ENCODE measurements around the gene FKBP11.

The FKBP11 gene

DNA sequence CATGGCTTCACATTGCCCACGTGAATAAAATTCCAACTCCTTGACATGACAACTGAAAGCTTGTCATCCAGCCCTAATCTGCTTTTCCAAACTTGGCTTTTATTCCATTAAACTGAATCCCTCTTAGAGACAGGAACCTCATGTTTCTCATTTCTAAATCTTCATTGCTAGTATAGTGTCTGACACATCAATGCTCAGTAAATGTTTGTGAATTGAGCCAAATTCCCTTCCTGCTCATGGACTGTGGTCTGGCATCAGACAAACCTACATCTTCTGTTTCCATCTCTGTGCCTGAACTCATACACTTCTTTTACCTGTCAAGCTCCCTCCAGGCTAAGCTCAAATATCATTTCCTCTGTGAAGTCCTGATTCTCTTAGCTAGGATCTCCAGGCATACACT lies 4.3 kb upstream of the FKBP11 start:
- Histone ChIP-seq H3F3A (ENCODE audit: low read depth) (no peaks in the 10 kb centered on the region), H2AFZ (ENCODE audit: low read length) (no peak overlapping the region), H3K4me1 (ENCODE audit: insufficient read depth, low read length, poor library complexity, severe bottlenecking) (no peaks in the 10 kb centered on the region), H3K4me2 (ENCODE audit: low read depth, low read length, poor library complexity, severe bottlenecking) (no peak overlapping the region), H3K9me2 (replicated peaks; ENCODE audit: low read depth, low read length) (no peaks in the 10 kb centered on the region), H3K4me3 (ENCODE audit: low read length, poor library complexity, severe bottlenecking) (no peak overlapping the region), H3K36me3 (ENCODE audit: insufficient read depth, low read length) (peaks cover 34% of the 10 kb centered on the region; the same call in 1 of the 2 replicates), H3K9ac (ENCODE audit: low read depth, low read length, poor library complexity, severe bottlenecking) (no peak overlapping the region), H3K27me3 (ENCODE audit: insufficient read depth, low read length, poor library complexity, severe bottlenecking) (no peaks in the 10 kb centered on the region), H4K20me1 (ENCODE audit: insufficient read depth, low read length, poor library complexity, severe bottlenecking) (peaks cover 6% of the 10 kb centered on the region), H3K9me3 (ENCODE audit: insufficient read depth, low read depth, low read length) (no peaks in the 10 kb centered on the region), H3K79me2 (ENCODE audit: insufficient read depth, low read length) (no peaks in the 10 kb centered on the region)
- no peak for TF ChIP-seq EZH2phosphoT487 (IDR thresholded peaks at IDR 0.05; ENCODE audit: borderline replicate concordance)

DNA sequence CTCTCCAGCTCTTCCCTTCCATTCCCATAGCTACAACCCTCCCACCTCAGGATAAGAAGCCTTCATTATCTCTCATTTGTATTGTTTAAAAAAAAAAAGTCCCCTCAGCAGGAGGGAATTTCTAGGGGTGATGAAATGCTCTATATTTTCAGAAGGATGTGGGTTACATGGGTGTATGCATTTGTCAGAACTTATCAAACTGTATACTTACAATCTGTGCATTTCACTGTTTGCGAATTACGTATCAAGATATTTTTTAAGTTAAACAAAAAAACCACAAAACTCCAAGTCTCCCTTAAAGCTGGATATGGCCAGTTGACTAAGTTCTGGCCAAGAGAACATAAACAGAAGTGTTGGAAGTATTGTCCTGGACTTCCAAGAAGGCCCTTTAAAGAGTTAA lies 2.0 kb upstream of the FKBP11 start:
- H3K4me2 ChIP-seq (ENCODE audit: low read depth, low read length, poor library complexity, severe bottlenecking) = no peak overlapping the region
- no peak overlapping the region for H2AFZ ChIP-seq (ENCODE audit: low read length)
- no peaks in the 10 kb centered on the region for H3K27me3 ChIP-seq (ENCODE audit: insufficient read depth, low read length, poor library complexity, severe bottlenecking)
- peaks cover 12% of the 10 kb centered on the region; the same call in 1 of the 2 replicates for H3K36me3 ChIP-seq (ENCODE audit: insufficient read depth, low read length)
- no peaks in the 10 kb centered on the region for H3K9me3 ChIP-seq (ENCODE audit: insufficient read depth, low read depth, low read length)
- H3F3A ChIP-seq (ENCODE audit: low read depth) = no peaks in the 10 kb centered on the region
- no peaks in the 10 kb centered on the region for H4K20me1 ChIP-seq (ENCODE audit: insufficient read depth, low read length, poor library complexity, severe bottlenecking)
- H3K4me1 ChIP-seq (ENCODE audit: insufficient read depth, low read length, poor library complexity, severe bottlenecking) = no peaks in the 10 kb centered on the region
- no peak overlapping the region for H3K9ac ChIP-seq (ENCODE audit: low read depth, low read length, poor library complexity, severe bottlenecking)
- no peak overlapping the region for H3K4me3 ChIP-seq (ENCODE audit: low read length, poor library complexity, severe bottlenecking)
- no peaks in the 10 kb centered on the region for H3K79me2 ChIP-seq (ENCODE audit: insufficient read depth, low read length)
- no peaks in the 10 kb centered on the region for H3K9me2 ChIP-seq (replicated peaks; ENCODE audit: low read depth, low read length)
- TF ChIP-seq EZH2phosphoT487 (IDR thresholded peaks at IDR 0.05; ENCODE audit: borderline replicate concordance) = no peak
- TF ChIP-seq, protein P1, sequence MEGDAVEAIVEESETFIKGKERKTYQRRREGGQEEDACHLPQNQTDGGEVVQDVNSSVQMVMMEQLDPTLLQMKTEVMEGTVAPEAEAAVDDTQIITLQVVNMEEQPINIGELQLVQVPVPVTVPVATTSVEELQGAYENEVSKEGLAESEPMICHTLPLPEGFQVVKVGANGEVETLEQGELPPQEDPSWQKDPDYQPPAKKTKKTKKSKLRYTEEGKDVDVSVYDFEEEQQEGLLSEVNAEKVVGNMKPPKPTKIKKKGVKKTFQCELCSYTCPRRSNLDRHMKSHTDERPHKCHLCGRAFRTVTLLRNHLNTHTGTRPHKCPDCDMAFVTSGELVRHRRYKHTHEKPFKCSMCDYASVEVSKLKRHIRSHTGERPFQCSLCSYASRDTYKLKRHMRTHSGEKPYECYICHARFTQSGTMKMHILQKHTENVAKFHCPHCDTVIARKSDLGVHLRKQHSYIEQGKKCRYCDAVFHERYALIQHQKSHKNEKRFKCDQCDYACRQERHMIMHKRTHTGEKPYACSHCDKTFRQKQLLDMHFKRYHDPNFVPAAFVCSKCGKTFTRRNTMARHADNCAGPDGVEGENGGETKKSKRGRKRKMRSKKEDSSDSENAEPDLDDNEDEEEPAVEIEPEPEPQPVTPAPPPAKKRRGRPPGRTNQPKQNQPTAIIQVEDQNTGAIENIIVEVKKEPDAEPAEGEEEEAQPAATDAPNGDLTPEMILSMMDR (conservative IDR thresholded peaks at IDR 0.05; ENCODE audit: low read length) = no peak

DNA sequence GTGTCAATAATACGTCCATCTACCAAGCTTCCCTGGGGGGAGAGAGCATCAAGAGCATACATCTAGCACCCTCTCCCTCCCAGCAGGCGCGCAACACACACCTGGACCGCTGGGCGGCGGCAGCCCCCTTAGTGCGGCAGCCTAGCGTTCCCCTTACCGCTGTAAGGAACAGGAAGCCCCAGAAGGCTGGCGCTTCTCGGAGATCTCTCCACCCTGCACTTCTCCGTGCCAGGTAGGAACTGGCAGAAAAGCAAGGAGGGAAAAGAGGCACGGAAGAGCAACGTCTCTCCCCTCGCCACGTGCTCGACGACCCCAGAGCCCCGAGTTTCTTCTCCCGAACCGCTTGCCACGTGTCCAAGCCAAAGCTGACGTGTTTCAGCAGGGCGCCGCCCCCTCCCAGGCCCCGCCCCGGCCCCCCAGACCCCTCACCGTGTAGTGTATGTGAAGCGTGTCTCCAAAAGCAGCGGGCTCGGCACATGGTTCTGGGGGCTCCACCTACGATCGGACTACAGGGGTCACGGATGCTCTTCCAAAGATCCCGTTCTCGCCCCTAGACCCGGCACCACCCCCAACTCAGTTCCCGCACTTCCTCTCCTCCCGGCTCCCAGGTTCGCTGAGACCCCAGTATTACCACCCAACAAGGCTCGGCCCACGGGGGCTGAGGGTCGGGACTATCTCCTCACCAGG lies 532 bp downstream of the FKBP11 start:
- Histone ChIP-seq H3K27me3 (ENCODE audit: insufficient read depth, low read length, poor library complexity, severe bottlenecking) (no peaks in the 10 kb centered on the region), H3K79me2 (ENCODE audit: insufficient read depth, low read length) (no peaks in the 10 kb centered on the region), H3K4me3 (ENCODE audit: low read length, poor library complexity, severe bottlenecking) (peak overlapping the region; percentile 91), H3K4me1 (ENCODE audit: insufficient read depth, low read length, poor library complexity, severe bottlenecking) (no peaks in the 10 kb centered on the region), H3K9me2 (replicated peaks; ENCODE audit: low read depth, low read length) (no peaks in the 10 kb centered on the region), H3F3A (ENCODE audit: low read depth) (no peaks in the 10 kb centered on the region), H4K20me1 (ENCODE audit: insufficient read depth, low read length, poor library complexity, severe bottlenecking) (no peaks in the 10 kb centered on the region), H3K36me3 (ENCODE audit: insufficient read depth, low read length) (no peaks in the 10 kb centered on the region; the same call in 1 of the 2 replicates), H3K4me2 (ENCODE audit: low read depth, low read length, poor library complexity, severe bottlenecking) (peak overlapping the region; percentile 84), H2AFZ (ENCODE audit: low read length) (peak overlapping the region; percentile 92), H3K9me3 (ENCODE audit: insufficient read depth, low read depth, low read length) (no peaks in the 10 kb centered on the region), H3K9ac (ENCODE audit: low read depth, low read length, poor library complexity, severe bottlenecking) (peak overlapping the region; percentile 75)
- TF ChIP-seq, protein P1 (conservative IDR thresholded peaks at IDR 0.05; ENCODE audit: low read length) = peak; percentile 84
- TF ChIP-seq EZH2phosphoT487 (IDR thresholded peaks at IDR 0.05; ENCODE audit: borderline replicate concordance) = no peak

DNA sequence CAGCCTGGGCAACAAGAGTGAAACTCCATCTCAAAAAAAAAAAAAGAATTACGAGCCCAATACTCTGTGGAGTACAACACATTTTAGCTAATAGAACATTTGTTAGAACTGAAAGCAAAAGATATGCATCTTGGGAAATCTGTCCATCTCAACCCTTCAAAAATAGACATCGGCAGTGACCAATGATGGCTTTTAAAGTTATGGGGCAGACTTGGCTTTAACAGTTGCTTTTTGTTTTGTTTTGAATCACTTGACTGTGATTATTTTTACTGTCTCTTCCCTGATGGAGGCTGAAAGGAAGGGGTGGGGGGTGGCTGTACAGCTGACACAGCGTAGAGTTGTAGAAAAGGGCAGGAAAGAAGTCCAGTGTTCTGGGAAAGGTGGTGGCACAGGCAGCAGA lies 2.2 kb downstream of the FKBP11 start:
- Histone ChIP-seq H4K20me1 (ENCODE audit: insufficient read depth, low read length, poor library complexity, severe bottlenecking) (no peaks in the 10 kb centered on the region), H3K4me3 (ENCODE audit: low read length, poor library complexity, severe bottlenecking) (no peak overlapping the region), H3K4me2 (ENCODE audit: low read depth, low read length, poor library complexity, severe bottlenecking) (no peak overlapping the region), H3K9ac (ENCODE audit: low read depth, low read length, poor library complexity, severe bottlenecking) (no peak overlapping the region), H3F3A (ENCODE audit: low read depth) (no peaks in the 10 kb centered on the region), H3K9me2 (replicated peaks; ENCODE audit: low read depth, low read length) (no peaks in the 10 kb centered on the region), H3K79me2 (ENCODE audit: insufficient read depth, low read length) (no peaks in the 10 kb centered on the region), H3K36me3 (ENCODE audit: insufficient read depth, low read length) (no peaks in the 10 kb centered on the region), H3K9me3 (ENCODE audit: insufficient read depth, low read depth, low read length) (no peaks in the 10 kb centered on the region), H3K27me3 (ENCODE audit: insufficient read depth, low read length, poor library complexity, severe bottlenecking) (no peaks in the 10 kb centered on the region), H3K4me1 (ENCODE audit: insufficient read depth, low read length, poor library complexity, severe bottlenecking) (peaks cover 6% of the 10 kb centered on the region), H2AFZ (ENCODE audit: low read length) (no peak overlapping the region)
- no peak for TF ChIP-seq EZH2phosphoT487 (IDR thresholded peaks at IDR 0.05; ENCODE audit: borderline replicate concordance)
- TF ChIP-seq, protein P1 (conservative IDR thresholded peaks at IDR 0.05; ENCODE audit: low read length) = no peak

Data from Loucy (cell line).